Measurements from ENCODE around the gene DNAH3.

DNA sequence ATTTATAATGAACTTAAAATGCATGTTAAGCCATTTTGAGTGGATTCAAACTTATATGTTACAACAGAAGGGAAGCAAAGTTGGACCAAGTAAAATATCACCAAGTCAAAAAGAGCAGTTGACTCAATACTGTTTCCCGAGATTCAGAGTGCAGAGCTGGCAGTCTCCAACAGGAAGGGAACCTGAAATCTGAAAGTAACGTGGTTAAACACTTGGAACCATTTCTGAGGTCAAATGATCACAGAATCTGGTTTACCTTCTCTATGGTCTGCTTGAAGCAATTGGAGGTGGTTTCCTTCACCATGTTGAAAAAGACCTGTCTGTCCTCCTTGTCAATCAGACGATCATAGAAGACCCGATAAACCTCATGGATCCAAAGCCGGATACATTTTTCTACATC lies 163.6 kb downstream of the DNAH3 start:
- TF ChIP-seq EP300 (IDR thresholded peaks at IDR 0.05): no peak
- TF ChIP-seq, protein P1, sequence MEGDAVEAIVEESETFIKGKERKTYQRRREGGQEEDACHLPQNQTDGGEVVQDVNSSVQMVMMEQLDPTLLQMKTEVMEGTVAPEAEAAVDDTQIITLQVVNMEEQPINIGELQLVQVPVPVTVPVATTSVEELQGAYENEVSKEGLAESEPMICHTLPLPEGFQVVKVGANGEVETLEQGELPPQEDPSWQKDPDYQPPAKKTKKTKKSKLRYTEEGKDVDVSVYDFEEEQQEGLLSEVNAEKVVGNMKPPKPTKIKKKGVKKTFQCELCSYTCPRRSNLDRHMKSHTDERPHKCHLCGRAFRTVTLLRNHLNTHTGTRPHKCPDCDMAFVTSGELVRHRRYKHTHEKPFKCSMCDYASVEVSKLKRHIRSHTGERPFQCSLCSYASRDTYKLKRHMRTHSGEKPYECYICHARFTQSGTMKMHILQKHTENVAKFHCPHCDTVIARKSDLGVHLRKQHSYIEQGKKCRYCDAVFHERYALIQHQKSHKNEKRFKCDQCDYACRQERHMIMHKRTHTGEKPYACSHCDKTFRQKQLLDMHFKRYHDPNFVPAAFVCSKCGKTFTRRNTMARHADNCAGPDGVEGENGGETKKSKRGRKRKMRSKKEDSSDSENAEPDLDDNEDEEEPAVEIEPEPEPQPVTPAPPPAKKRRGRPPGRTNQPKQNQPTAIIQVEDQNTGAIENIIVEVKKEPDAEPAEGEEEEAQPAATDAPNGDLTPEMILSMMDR (IDR thresholded peaks at IDR 0.05): no peak
- no peak for TF ChIP-seq POLR2A (IDR thresholded peaks at IDR 0.05)
- no peak for TF ChIP-seq POLR2AphosphoS5 (IDR thresholded peaks at IDR 0.05)
